ENCODE data around the gene EPHA10. TPM values are rescaled to one million over a fixed set of nuclear protein-coding genes. Genes with fewer than 3 reads are reported as not detected.
"Not testable (repeated sequence)": the region's sequence is repeated elsewhere in the genome, so short reads cannot be mapped to it uniquely, and the experiment has no call there.

The EPHA10 gene
- total RNA-seq, 1 donor from 2014 or later: 0.11 TPM

DNA sequence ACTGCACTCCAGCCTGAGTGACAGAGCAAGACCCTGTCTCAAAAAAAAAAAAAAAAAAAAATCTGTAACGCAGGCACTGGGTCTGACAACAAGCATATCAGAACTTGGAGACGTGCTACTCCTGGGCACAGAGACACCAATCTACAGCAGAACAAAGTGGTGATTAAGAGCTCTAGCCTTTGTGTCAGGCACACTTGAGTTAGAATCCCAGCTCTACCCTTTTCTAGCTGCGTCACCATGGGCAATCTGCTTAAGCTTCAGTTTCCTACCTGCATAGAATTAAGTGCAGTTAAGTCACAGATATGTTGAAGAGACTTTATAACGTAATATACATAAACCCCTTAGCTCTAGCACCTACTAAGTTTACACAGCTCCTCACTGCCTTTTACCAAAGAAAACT, 76.0 kb downstream of the EPHA10 start:
- intact Hi-C loops (cut with DNase I): no loop called here
- no peak for DNase-seq (ENCODE audit: low spot score in 2 of 2)
- no peaks in the 10 kb centered on the region for H3K27me3 ChIP-seq
- peak overlapping the region in 1 of 2 donors; percentile 72 for H3K4me3 ChIP-seq
- H3K27ac ChIP-seq: no peak overlapping the region
- H3K4me1 ChIP-seq: peaks cover 13 to 22% of the 10 kb centered on the region in 2 donors
- no peak for TF ChIP-seq CTCF (IDR thresholded peaks at IDR 0.05)
- H3K36me3 ChIP-seq: peaks cover 4 to 30% of the 10 kb centered on the region in 2 donors
- H3K9me3 ChIP-seq: no peaks in the 10 kb centered on the region

GRCh38 chr1:37687764-37688163, 77.2 kb downstream of the EPHA10 start:
- intact Hi-C loops (cut with DNase I); DNase-seq (ENCODE audit: low spot score in 2 of 2): not testable (repeated sequence)
- peaks cover 14 to 40% of the 10 kb centered on the region in 2 donors for H3K36me3 ChIP-seq

GRCh38 chr1:37685722-37686121, 79.2 kb downstream of the EPHA10 start:
- TF ChIP-seq CTCF (IDR thresholded peaks at IDR 0.05): no peak
- H3K9me3 ChIP-seq: no peaks in the 10 kb centered on the region
- H3K4me3 ChIP-seq: no peak overlapping the region
- H3K27ac ChIP-seq: no peak overlapping the region
- intact Hi-C loops (cut with DNase I): no loop called here
- peaks cover 14 to 49% of the 10 kb centered on the region in 2 donors for H3K36me3 ChIP-seq
- peaks cover 7 to 10% of the 10 kb centered on the region in 2 donors for H3K4me1 ChIP-seq
- no peaks in the 10 kb centered on the region for H3K27me3 ChIP-seq
- DNase-seq (ENCODE audit: low spot score in 2 of 2): no peak

More at GRCh38 chr1:37687764-37688163, 77.2 kb downstream of the EPHA10 start:
- not testable (repeated sequence) for H3K27ac ChIP-seq, H3K27me3 ChIP-seq, H3K9me3 ChIP-seq, H3K4me3 ChIP-seq
- H3K4me1 ChIP-seq: peaks cover 13 to 20% of the 10 kb centered on the region in 2 donors

- H3K27ac ChIP-seq; H3K4me1 ChIP-seq; H3K9me3 ChIP-seq; DNase-seq (ENCODE audit: low spot score in 2 of 2); H3K27me3 ChIP-seq; H3K4me3 ChIP-seq: not testable (repeated sequence)
- intact Hi-C loops (cut with DNase I): loop anchor here (5.0 kb wide), 1 partner anchor 232 kb away; no protein-coding TSS in a partner anchor
- H3K36me3 ChIP-seq: peaks cover 14 to 49% of the 10 kb centered on the region in 2 donors
These were observed 80.7 kb downstream of the EPHA10 start for GRCh38 chr1:37684182-37684581.

DNA sequence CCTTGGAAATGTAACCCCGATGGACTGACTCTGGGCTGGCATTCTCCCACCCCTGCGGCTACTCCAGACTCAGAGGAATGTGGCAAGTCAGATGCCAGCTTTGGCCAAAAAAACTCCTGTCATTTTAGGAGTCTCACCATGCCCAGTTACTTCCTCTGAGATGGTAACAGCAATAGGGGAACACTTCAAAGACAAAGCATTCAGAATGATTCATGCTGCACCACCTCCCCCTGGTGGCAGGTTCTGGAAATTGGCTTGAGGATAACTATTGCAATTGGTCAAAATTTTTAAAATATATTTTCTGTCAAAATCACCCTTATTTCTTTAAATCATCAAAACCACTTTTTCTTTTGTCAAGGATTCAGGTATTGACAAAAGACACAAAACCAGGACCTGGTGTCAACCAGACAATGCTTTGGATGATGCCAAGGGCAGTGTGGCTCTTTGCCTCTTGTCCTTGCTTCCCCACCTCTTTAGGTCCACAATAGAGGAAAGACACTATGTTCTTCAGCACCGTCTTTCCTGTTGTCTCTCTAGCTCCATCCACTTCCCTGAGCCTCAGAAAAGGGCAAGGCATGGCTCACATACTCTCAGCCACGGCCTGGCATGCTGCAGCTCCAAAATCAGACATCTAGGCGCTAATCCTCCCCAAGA, 82.5 kb downstream of the EPHA10 start:
- peak; percentile 67 to 85 (median 76) for TF ChIP-seq CTCF (IDR thresholded peaks at IDR 0.05)
- Histone ChIP-seq H3K27ac (peak overlapping the region in 1 of 2 donors; percentile 44), H3K36me3 (peaks cover 14 to 46% of the 10 kb centered on the region in 2 donors), H3K4me1 (no peaks in the 10 kb centered on the region), H3K27me3 (no peaks in the 10 kb centered on the region), H3K4me3 (no peak overlapping the region), H3K9me3 (no peaks in the 10 kb centered on the region)
- peak in 1 of 2 donors; percentile 84 for DNase-seq (ENCODE audit: low spot score in 2 of 2)
- intact Hi-C loops (cut with DNase I): loop anchor here (2.0 to 5.0 kb wide), 2 partner anchors 88 to 230 kb away; partner anchors contain the start of gene GNL2

GRCh38 chr1:37680933-37681332, 84.0 kb downstream of the EPHA10 start:
- intact Hi-C loops (cut with DNase I): loop anchor here (5.0 kb wide), 1 partner anchor 229 kb away; no protein-coding TSS in a partner anchor
- TF ChIP-seq CTCF (IDR thresholded peaks at IDR 0.05): no peak
- Histone ChIP-seq H3K27ac (no peak overlapping the region), H3K36me3 (peaks cover 14 to 33% of the 10 kb centered on the region in 2 donors), H3K4me1 (no peaks in the 10 kb centered on the region), H3K27me3 (no peaks in the 10 kb centered on the region), H3K9me3 (no peaks in the 10 kb centered on the region), H3K4me3 (no peak overlapping the region)
- DNase-seq (ENCODE audit: low spot score in 2 of 2): no peak
